IPS DF 6.9 (cell line): Measurements from ENCODE around the gene PMS1.

Experiments
- DNase-seq: peaks from one replicate; pipeline ENCODE4 v3.0.0-alpha.2; 2013; ENCODE audit warnings: low read depth, low spot score
- H3K27ac ChIP-seq: one replicate; pipeline ENCODE4 v1.5.1; 2013; ENCODE audit warnings: low read length, control low read depth
- H3K27me3 ChIP-seq: 2 replicates; pipeline ENCODE4 v1.6.1; 2013; ENCODE audit warnings: mild to moderate bottlenecking, low read length; ENCODE audit not compliant: control insufficient read depth, insufficient read depth
- H3K36me3 ChIP-seq: 2 replicates; pipeline ENCODE4 v1.6.1; 2013; ENCODE audit warnings: low read length; ENCODE audit not compliant: control insufficient read depth, insufficient read depth
- H3K4me1 ChIP-seq: 2 replicates; pipeline ENCODE4 v1.6.1; 2013; ENCODE audit warnings: low read length; ENCODE audit not compliant: control insufficient read depth, insufficient read depth
- H3K4me3 ChIP-seq: 2 replicates; pipeline ENCODE4 v1.5.1; 2013; ENCODE audit warnings: mild to moderate bottlenecking, low read length
- H3K9me3 ChIP-seq: 2 replicates; pipeline ENCODE4 v1.6.1; 2013; ENCODE audit warnings: low read length, inconsistent platforms; ENCODE audit not compliant: control insufficient read depth, insufficient read depth
- WGBS: extraction: QIAGEN DNeasy Blood & Tissue Kit; methylation state at CpG from one replicate; pipeline ENCODE4 v1.1.7; 2013; ENCODE audit warnings: mixed read lengths, missing lambda C conversion rate; ENCODE audit not compliant: insufficient read length, insufficient coverage; 5-methylcytosine and 5-hydroxymethylcytosine counted together

The PMS1 gene

DNA sequence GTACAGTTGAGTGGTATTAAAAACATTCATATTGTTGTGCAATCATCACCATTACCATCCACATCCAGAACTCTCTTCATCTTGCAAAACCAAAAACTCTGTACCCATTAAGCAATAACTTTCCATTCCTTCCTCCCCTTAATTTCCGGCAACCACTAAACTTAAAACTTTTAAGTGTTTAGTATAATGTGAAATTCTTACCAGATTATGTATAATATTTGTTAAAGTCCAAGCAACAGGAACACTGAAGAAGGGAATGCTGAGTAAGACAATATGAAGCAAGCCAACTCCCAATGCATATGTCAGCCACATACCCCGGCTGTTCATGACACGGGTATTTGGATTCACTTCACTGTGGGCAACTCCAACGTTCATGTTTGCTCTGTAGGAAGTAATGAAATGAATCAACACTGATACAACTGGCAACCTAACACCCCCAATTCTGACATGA lies 2.0 kb upstream of the PMS1 start:
- no peak overlapping the region for H3K4me3 ChIP-seq
- no peaks in the 10 kb centered on the region for H3K27me3 ChIP-seq
- no peaks in the 10 kb centered on the region for H3K9me3 ChIP-seq
- no peak for DNase-seq
- H3K4me1 ChIP-seq: no peaks in the 10 kb centered on the region
- WGBS: no CpG with 5 or more reads among the region's 4 CpGs
- no peak overlapping the region for H3K27ac ChIP-seq
- no peaks in the 10 kb centered on the region; the same call in 1 of the 2 replicates for H3K36me3 ChIP-seq

- WGBS: no CpG with 5 or more reads among the region's 17 CpGs
- no peaks in the 10 kb centered on the region for H3K27me3 ChIP-seq
- H3K27ac ChIP-seq: no peak overlapping the region
- peak overlapping the region; percentile 91; the same call in 1 of the 2 replicates for H3K4me3 ChIP-seq
- no peaks in the 10 kb centered on the region for H3K9me3 ChIP-seq
- no peaks in the 10 kb centered on the region for H3K4me1 ChIP-seq
- no peaks in the 10 kb centered on the region; the same call in 1 of the 2 replicates for H3K36me3 ChIP-seq
- DNase-seq: no peak
These were observed 761 bp upstream of the PMS1 start for GRCh38 chr2:189783451-189783926.

- Histone ChIP-seq H3K9me3 (no peaks in the 10 kb centered on the region), H3K36me3 (peaks cover 4% of the 10 kb centered on the region; the same call in 1 of the 2 replicates), H3K27me3 (no peaks in the 10 kb centered on the region), H3K27ac (no peak overlapping the region), H3K4me1 (no peaks in the 10 kb centered on the region), H3K4me3 (no peak overlapping the region)
- no peak for DNase-seq
- no CpG with 5 or more reads among the region's 12 CpGs for whole genome bisulfite sequencing
These were observed 7.2 kb downstream of the PMS1 start for GRCh38 chr2:189791338-189792042.

- H3K4me1 ChIP-seq: no peaks in the 10 kb centered on the region
- no peak overlapping the region for H3K27ac ChIP-seq
- H3K9me3 ChIP-seq: no peaks in the 10 kb centered on the region
- no peak for DNase-seq
- peaks cover 4% of the 10 kb centered on the region; the same call in 1 of the 2 replicates for H3K36me3 ChIP-seq
- H3K27me3 ChIP-seq: no peaks in the 10 kb centered on the region
- no peak overlapping the region for H3K4me3 ChIP-seq
- WGBS: no CpG with 5 or more reads among the region's 1 CpG
These were observed 10.1 kb downstream of the PMS1 start for GRCh38 chr2:189794310-189794709.

DNA sequence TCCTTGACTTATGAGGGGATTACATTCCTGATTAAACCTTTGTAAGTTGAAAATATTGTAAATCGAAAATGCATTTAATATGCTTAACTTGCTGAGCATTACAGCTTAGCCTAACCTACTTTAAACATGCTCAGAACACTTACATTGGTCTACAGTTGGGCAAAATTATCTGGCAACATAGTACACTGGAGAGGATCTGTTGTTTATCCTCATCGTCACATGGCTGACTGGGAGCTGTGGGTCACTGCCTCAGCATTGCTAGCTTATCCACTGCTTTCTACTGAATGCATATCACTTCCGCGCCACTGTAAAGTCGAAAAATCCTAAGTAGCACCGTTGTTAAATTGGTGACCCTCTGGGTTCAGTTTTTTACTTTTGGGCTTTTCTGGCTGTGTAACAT lies 13.7 kb downstream of the PMS1 start:
- Histone ChIP-seq H3K27ac (no peak overlapping the region), H3K9me3 (no peaks in the 10 kb centered on the region), H3K4me1 (no peaks in the 10 kb centered on the region), H3K36me3 (peaks cover 2% of the 10 kb centered on the region; the same call in 1 of the 2 replicates), H3K27me3 (no peaks in the 10 kb centered on the region), H3K4me3 (no peak overlapping the region)
- DNase-seq: no peak
- WGBS: no CpG with 5 or more reads among the region's 6 CpGs

DNA sequence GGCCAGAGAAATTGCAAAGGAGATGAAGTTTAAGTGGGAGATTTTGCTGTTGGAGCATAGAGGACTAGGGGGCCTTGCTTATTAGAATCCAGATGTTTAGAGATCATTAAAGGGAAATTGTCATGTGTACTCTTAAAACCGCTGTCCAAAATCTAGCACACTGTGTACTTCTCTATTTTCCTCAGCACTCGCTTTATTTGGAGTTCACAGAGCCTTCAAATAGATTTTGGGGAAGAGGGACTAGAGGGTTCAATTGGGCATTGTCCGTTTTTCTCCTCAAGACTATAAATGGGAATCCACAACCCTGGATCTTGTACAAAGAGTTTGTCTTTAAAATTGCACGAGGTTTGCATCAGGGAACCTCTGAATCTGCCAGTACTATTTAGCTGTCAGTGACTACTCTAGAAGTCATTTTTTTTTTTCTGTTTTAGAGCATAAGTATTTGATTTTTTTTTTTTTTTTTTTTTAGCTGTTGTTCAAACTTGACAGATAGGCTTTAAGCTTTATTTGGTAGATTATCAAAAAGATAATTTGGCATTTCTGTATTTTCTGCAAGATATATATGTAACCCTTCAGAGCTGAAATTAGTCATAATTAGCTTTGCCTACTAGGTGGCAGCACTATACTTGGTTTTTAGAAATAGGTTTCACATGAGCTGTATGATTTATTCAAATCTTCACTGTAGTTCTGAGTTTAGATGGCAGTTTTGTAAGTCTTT lies 14.2 kb downstream of the PMS1 start:
- Histone ChIP-seq H3K4me3 (no peak overlapping the region), H3K4me1 (no peaks in the 10 kb centered on the region), H3K27me3 (no peaks in the 10 kb centered on the region), H3K27ac (no peak overlapping the region), H3K9me3 (no peaks in the 10 kb centered on the region), H3K36me3 (no peaks in the 10 kb centered on the region; the same call in 1 of the 2 replicates)
- DNase-seq: no peak
- WGBS: no CpG with 5 or more reads among the region's 4 CpGs

DNA sequence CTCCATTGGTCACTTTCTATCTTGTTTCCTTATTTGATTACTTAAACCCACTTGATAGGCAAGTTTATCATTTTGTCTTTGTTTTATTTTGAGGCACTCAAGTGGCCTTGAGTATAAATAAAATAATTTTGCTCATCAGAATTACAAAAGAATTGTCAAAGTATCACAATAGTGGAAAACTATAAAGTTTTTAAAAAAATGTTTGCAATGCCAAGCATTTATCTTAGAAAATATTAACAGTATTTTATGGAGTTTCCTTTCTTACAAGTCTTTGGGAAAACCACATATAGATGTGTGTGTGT lies 14.7 kb downstream of the PMS1 start:
- no peaks in the 10 kb centered on the region for H3K27me3 ChIP-seq
- H3K9me3 ChIP-seq: no peaks in the 10 kb centered on the region
- H3K36me3 ChIP-seq: no peaks in the 10 kb centered on the region; the same call in 1 of the 2 replicates
- no peak overlapping the region for H3K27ac ChIP-seq
- DNase-seq: no peak
- no peaks in the 10 kb centered on the region for H3K4me1 ChIP-seq
- no peak overlapping the region for H3K4me3 ChIP-seq

DNA sequence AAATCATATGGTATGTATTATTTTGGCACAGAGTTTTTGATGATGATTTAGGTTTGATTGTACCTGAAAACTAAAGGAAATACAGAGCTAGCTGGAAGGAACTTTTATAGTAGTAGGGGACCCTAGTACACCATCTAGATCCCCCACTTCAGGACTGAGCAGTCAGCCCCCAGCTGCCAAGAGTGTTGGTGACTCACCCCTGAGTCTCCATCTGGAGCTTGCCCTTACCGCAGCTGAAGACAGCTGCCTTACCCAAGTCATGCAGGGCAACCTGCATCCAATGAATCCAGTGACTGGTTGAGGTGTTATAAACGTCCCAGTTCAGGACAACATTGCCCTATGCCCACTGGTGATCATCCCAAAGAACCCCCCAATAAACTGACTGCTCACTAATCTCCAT lies 15.3 kb downstream of the PMS1 start:
- H3K4me3 ChIP-seq: no peak overlapping the region
- H3K9me3 ChIP-seq: no peaks in the 10 kb centered on the region
- H3K27ac ChIP-seq: no peak overlapping the region
- no peaks in the 10 kb centered on the region for H3K4me1 ChIP-seq
- no peak for DNase-seq
- WGBS: no CpG with 5 or more reads among the region's 2 CpGs
- no peaks in the 10 kb centered on the region for H3K27me3 ChIP-seq
- H3K36me3 ChIP-seq: no peaks in the 10 kb centered on the region; the same call in 1 of the 2 replicates

DNA sequence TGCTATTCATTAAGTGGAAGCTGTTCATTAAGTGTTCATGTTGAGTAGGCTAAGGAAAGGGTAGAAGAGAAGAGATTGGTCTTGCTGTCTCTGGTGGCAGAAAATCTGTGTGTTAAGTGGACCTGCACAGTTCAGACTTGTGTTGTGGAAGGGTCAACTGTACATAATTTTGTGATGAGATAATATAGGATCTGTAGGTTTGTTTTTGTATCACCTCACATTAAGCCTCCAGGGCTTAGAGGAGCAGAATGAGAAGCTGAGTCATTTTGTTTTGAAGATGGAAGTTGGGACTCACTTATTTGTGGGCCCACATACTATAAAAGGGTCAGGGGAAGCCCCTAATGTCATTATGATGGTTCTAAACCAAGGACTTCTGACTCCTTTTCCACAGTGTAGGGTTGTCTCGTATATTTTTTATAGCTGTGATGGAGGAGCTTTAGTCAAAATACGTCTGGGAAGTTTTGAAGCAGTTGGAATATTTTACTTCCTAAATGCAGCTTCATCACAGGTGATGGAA lies 18.2 kb downstream of the PMS1 start:
- DNase-seq: no peak
- WGBS: no CpG with 5 or more reads among the region's 2 CpGs
- Histone ChIP-seq H3K27me3 (no peaks in the 10 kb centered on the region), H3K4me3 (no peak overlapping the region), H3K9me3 (no peaks in the 10 kb centered on the region), H3K4me1 (no peaks in the 10 kb centered on the region), H3K36me3 (no peaks in the 10 kb centered on the region; the same call in 1 of the 2 replicates), H3K27ac (no peak overlapping the region)

DNA sequence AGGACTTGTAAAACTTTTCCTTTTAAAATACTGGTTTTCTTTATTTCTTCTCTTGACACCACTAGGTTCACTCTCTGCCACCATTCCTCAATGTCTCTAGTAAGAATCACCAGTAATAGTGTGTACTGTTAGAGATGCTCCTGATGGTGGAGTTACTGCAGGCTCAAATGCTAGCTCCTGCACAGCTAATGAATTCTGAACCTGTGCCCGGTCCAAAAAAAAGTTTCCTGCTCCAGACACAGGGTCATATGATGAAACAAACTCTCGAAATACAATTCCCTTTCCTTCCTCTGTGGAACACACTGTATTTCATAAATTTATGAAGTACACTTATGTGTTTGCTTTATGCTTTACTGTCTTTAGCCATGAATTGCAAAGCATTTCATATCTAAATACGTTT lies 19.2 kb downstream of the PMS1 start:
- Histone ChIP-seq H3K4me3 (no peak overlapping the region), H3K27ac (no peak overlapping the region), H3K4me1 (no peaks in the 10 kb centered on the region), H3K9me3 (no peaks in the 10 kb centered on the region), H3K36me3 (no peaks in the 10 kb centered on the region; the same call in 1 of the 2 replicates), H3K27me3 (no peaks in the 10 kb centered on the region)
- WGBS: no CpG with 5 or more reads among the region's 3 CpGs
- DNase-seq: no peak
